MM.1S (cell line): Measurements from ENCODE around the gene TMEM132D.

Experiments used
- DNase-seq: peaks from one replicate; pipeline ENCODE4 v3.0.0-alpha.2; 2015
- H2AFZ ChIP-seq: fragments of 300-600 bp; sonication (generic); 2 replicates; pipeline ENCODE4 v1.6.0; 2016; ENCODE audit warnings: antibody characterized with exemption, low read length
- H3F3A ChIP-seq: fragments of 300-600 bp; sonication (generic); 2 replicates; pipeline ENCODE4 v1.6.1; 2016; ENCODE audit warnings: mild to moderate bottlenecking, antibody characterized with exemption, low read length, moderate library complexity, mixed read lengths; ENCODE audit not compliant: insufficient read depth
- H3K27ac ChIP-seq: fragments of 300-600 bp; sonication (generic); 2 replicates; pipeline ENCODE4 v1.5.1; 2016; ENCODE audit warnings: mild to moderate bottlenecking, low read length
- H3K27me3 ChIP-seq: fragments of 300-600 bp; sonication (generic); replicated peaks from 2 replicates; pipeline ENCODE4 v1.6.0; 2016; ENCODE audit warnings: low read length; ENCODE audit not compliant: insufficient read depth
- H3K36me3 ChIP-seq: fragments of 300-600 bp; sonication (generic); replicated peaks from 2 replicates; pipeline ENCODE4 v1.6.1; 2016; ENCODE audit warnings: mild to moderate bottlenecking, low read length, mixed read lengths; ENCODE audit not compliant: insufficient read depth
- H3K4me1 ChIP-seq: fragments of 300-600 bp; sonication (generic); 2 replicates; pipeline ENCODE4 v1.6.1; 2016; ENCODE audit warnings: low read length, mixed read lengths
- H3K4me2 ChIP-seq: fragments of 300-600 bp; sonication (generic); 2 replicates; pipeline ENCODE4 v1.6.0; 2016; ENCODE audit warnings: low read depth, low read length
- H3K4me3 ChIP-seq: fragments of 300-600 bp; sonication (generic); 2 replicates; pipeline ENCODE4 v1.5.1; 2016; ENCODE audit warnings: low read length, mixed read lengths
- H3K79me2 ChIP-seq: fragments of 300-600 bp; sonication (generic); 2 replicates; pipeline ENCODE4 v1.6.1; 2016; ENCODE audit warnings: mixed run types, low read length, mixed read lengths
- H3K9ac ChIP-seq: fragments of 300-600 bp; sonication (generic); 2 replicates; pipeline ENCODE4 v1.6.1; 2016; ENCODE audit warnings: low read length, mixed read lengths
- H3K9me2 ChIP-seq: fragments of 300-600 bp; sonication (generic); replicated peaks from 2 replicates; pipeline ENCODE4 v1.6.1; 2016; ENCODE audit warnings: mild to moderate bottlenecking, low read length, mixed read lengths; ENCODE audit not compliant: insufficient read depth
- H3K9me3 ChIP-seq: fragments of 300-600 bp; sonication (generic); replicated peaks from 2 replicates; pipeline ENCODE4 v1.6.1; 2016; ENCODE audit warnings: mild to moderate bottlenecking, low read length, mixed read lengths; ENCODE audit not compliant: insufficient read depth
- H4K20me1 ChIP-seq: fragments of 300-600 bp; sonication (generic); 2 replicates; pipeline ENCODE4 v1.6.1; 2016; ENCODE audit warnings: mild to moderate bottlenecking, low read length, moderate library complexity, mixed read lengths; ENCODE audit not compliant: insufficient read depth
- CTCF ChIP-seq: fragments of 300-600 bp; sonication (generic); IDR thresholded peaks from 2 replicates; pipeline ENCODE4 v1.5.1; 2016; ENCODE audit warnings: antibody characterized with exemption, low read length, mixed read lengths
- EZH2 ChIP-seq: fragments of 300-600 bp; sonication (generic); optimal IDR thresholded peaks from 2 replicates; pipeline ENCODE3; 2017; ENCODE audit warnings: low read depth, mild to moderate bottlenecking, antibody characterized with exemption, low read length, mixed read lengths
- EZH2phosphoT487 ChIP-seq: fragments of 300-600 bp; sonication (generic); IDR thresholded peaks from 2 replicates; pipeline ENCODE4 v1.6.1; 2018; ENCODE audit warnings: antibody characterized with exemption, low read length

The TMEM132D gene

GRCh38 chr12:129084875-129085826 is 818.7 kb downstream of the TMEM132D start:
- H3K9me3 ChIP-seq, result no peaks in the 10 kb centered on the region
- no peaks in the 10 kb centered on the region for H3F3A ChIP-seq

GRCh38 chr12:129083121-129083840 is 820.5 kb downstream of the TMEM132D start:
- Histone ChIP-seq H3K36me3 (no peaks in the 10 kb centered on the region), H4K20me1 (no peaks in the 10 kb centered on the region), H3K27me3 (no peaks in the 10 kb centered on the region), H3K27ac (no peak overlapping the region), H2AFZ (no peak overlapping the region), H3K9me3 (no peaks in the 10 kb centered on the region), H3K9me2 (no peaks in the 10 kb centered on the region), H3F3A (no peaks in the 10 kb centered on the region), H3K9ac (no peak overlapping the region), H3K4me2 (no peak overlapping the region), H3K4me1 (no peaks in the 10 kb centered on the region), H3K79me2 (no peaks in the 10 kb centered on the region), H3K4me3 (no peak overlapping the region)
- TF ChIP-seq CTCF (no peak), EZH2phosphoT487 (no peak), EZH2 (no peak)
- DNase-seq, result no peak

More at GRCh38 chr12:129084875-129085826, 818.7 kb downstream of the TMEM132D start:
- TF ChIP-seq EZH2 (no peak), EZH2phosphoT487 (no peak), CTCF (no peak)
- Histone ChIP-seq H2AFZ (no peak overlapping the region), H3K4me1 (no peaks in the 10 kb centered on the region), H3K79me2 (no peaks in the 10 kb centered on the region), H3K4me2 (no peak overlapping the region), H3K4me3 (no peak overlapping the region), H3K27ac (no peak overlapping the region), H3K9me2 (no peaks in the 10 kb centered on the region), H3K9ac (no peak overlapping the region), H3K36me3 (no peaks in the 10 kb centered on the region), H3K27me3 (no peaks in the 10 kb centered on the region), H4K20me1 (no peaks in the 10 kb centered on the region)
- no peak for DNase-seq

- Histone ChIP-seq H3K27ac (no peak overlapping the region), H2AFZ (no peak overlapping the region), H3F3A (no peaks in the 10 kb centered on the region), H3K4me2 (no peak overlapping the region), H3K27me3 (no peaks in the 10 kb centered on the region), H3K9ac (no peak overlapping the region), H3K79me2 (no peaks in the 10 kb centered on the region), H3K9me3 (no peaks in the 10 kb centered on the region), H4K20me1 (no peaks in the 10 kb centered on the region), H3K4me1 (no peaks in the 10 kb centered on the region), H3K9me2 (no peaks in the 10 kb centered on the region), H3K4me3 (no peak overlapping the region), H3K36me3 (no peaks in the 10 kb centered on the region)
- DNase-seq, result no peak
- TF ChIP-seq CTCF (no peak), EZH2 (no peak), EZH2phosphoT487 (no peak)
Observed at GRCh38 chr12:129082441-129082840, 821.4 kb downstream of the TMEM132D start.
